ENCODE measurements around the gene GZMM.

Gene GZMM

DNA sequence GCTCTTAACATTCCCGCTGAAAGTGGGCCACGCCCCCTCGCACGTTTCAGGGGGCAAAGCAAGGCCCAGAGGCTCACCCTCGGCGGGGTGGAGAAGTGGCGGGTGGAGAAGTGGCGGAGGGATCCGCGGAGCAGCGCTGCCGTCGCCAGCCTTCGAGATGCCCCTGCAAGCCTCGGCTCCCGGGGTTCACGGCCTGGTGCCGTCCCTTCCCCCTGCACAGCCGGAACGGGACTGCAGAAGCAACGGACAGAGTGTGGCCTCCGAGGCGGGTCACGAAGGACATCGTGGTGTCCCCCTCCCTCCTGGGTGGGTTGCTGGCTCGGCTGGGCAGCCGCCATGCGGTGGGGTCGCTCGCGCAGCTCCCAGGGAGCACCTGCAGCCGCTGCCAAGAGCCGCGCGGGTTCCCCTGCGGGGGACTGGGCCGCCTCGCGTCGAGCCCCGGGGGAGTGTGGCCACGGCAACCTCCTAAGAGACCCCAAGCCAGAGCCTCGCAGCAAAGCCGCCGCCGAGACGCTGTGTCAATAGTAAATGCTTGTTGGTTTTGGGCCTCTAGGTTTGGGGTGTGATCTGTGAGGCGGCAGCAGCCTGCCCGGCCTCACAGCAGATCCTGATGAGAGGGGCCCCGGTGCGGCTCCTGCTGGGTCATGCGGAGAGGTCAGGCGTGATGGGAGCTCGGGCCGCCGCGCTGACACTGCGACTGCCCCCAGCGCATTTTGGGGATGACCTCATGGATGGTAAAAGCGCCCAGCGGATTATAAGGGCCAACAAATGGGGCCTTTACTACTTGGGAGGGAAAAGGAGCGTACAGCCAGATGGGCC is 31.1 kb upstream of the GZMM start:
- DNase-seq (ENCODE audit: low spot score), result no peak

GRCh38 chr19:513368-514165 is 30.3 kb upstream of the GZMM start:
- no peak for DNase-seq (ENCODE audit: low spot score)

GRCh38 chr19:514166-514663 is 29.6 kb upstream of the GZMM start:
- DNase-seq (ENCODE audit: low spot score), result no peak

DNA sequence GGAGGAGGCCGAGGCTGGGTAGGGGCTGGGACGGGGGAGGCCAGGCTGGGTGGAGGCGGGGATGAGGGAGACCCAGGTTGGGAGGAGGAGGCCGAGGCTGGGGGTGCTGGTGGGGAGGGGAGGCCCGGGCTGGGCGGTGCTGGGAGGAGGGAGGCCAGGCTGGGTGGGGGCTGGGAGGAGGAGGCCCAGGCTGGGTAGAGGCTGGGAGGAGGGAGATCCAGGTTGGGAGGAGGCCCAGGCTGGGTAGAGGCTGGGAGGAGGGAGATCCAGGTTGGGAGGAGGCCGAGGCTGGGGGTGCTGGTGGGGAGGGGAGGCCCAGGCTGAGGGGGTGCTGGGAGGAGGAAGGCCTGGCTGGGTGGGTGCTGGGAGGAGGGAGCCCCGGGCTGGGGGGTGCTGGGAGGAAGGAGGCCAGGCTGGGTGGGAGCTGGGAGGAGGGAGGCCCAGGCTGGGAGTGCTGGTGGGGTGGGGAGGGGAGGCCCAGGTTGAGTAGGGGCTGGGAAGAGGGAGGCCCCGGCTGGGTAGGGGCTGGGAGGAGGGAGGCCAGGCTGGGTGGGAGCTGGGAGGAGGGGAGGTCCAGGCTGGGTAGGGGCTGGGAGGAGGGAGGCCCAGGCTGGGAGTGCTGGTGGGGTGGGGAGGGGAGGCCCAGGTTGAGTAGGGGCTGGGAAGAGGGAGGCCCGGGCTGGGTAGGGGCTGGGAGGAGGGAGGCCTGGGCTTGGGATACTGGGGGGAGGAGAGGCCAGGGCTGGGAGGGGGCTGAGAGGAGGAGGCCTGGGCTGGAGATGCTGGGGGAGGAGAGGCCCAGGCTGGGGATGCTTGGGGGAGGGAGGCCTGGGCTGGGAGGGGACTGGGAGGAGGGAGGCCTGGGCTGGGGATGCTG is 25.9 kb upstream of the GZMM start:
- no peak for DNase-seq (ENCODE audit: low spot score)

- DNase-seq (ENCODE audit: low spot score), result no peak
Measured at GRCh38 chr19:518598-519231, 25.1 kb upstream of the GZMM start.

GRCh38 chr19:519449-519865 is 24.4 kb upstream of the GZMM start:
- DNase-seq (ENCODE audit: low spot score), result no peak

DNA sequence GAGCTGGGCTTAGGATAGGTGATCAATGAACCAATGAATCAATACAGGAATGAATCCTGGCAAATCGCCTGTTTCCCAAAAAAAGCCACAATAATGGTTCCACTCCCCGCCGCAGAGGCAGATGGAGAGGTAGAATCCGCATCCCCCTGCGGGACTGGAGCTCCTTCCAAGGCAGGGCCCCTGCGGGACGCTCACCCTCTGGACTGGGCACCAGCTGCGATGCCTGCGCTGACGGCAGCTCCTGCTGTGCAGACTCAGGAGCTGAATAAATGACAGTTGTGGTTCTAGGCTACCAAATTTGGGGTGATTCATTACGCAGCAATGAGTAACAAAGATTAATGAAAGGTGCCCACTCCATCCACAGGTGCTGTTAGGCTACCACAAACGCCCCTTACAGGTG is 21.1 kb upstream of the GZMM start:
- DNase-seq (ENCODE audit: low spot score), result no peak

- DNase-seq (ENCODE audit: low spot score), result no peak
Measured at GRCh38 chr19:524062-524674, 19.7 kb upstream of the GZMM start.

DNA sequence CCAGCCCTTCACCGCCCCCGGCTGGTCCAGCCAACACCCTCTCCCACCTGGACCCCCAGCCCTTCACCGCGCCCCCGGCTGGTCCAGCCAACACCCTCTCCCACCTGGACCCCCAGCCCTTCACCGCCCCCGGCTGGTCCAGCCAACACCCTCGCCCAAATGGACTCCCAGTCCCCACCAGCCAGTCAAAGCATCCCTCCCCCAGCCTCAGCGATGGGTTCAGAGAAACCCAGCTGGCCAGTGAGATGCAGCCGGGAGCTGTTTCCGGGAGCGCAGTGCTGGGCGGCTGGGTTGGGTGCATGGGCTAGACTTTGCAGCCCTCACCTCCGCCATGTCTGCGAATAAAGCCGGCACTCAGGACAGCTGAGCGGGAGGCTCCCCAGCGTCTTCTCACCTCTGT is 18.8 kb upstream of the GZMM start:
- DNase-seq (ENCODE audit: low spot score), result no peak

DNA sequence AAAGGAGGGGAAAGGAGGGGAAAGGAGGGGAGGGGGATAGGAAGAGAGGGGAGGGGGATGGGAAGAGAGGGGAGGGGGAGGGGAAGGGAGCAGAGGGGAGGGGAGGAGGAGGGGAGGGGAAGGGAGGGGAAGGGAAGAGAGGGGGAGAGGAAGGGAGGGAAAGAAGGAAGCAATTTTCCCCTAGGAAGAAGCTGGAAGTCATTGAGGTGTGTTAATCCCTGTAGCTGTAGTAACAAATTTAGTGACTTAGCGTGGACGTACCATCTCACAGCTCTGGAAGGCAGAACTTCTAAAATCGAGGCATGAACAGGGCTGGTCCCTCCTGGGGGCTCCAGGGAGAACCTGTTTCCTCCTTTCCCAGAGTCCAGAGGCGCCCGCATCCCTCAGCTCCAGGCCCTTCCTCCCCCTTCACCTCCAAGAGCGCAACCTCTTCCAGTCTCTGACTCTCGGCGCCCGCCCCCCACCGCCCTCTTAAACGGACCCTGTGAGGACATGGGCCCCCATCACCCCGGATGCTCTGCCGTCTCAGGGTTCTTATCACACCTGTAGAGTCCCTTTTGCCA is 17.9 kb upstream of the GZMM start:
- no peak for DNase-seq (ENCODE audit: low spot score)

GRCh38 chr19:530134-531008 is 13.5 kb upstream of the GZMM start:
- peak; percentile 10 for DNase-seq (ENCODE audit: low spot score)

DNA sequence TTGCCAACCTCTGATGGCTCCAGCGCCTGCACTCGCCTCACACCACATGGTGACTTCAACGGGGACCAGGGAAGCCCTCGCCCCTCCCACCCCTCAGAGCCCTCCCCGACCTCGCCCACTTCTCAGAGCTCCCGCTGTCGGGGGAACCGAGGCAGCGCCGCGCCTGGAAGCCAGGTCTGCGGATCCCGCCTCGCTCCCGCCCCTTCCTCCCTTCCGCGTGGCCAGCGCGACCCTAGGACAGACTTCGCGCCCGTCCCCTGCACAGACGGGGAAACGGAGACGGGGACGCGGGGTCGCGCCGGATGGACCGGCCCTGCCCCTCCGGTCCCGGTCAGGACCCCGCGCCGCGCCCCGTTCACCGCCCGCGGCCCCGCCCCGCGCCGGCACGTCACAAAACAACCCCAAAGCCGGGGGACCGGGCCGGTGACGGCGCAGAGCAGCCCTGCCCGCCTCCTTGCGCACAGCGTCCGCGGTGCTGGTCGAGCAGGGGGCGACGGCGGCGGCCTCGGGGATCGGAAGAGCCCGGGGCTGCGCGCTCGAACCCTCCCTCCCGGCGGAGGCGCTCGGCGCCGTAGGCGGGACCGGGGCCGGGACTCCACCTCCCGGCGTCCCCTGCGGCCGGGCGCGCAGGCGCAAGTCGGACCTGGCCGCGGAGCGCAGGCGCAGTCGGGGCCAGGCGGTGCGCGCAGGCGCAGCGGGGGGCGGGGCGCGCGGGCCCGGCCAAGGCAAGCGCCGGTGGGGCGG is 12.7 kb upstream of the GZMM start:
- peak; percentile 84 for DNase-seq (ENCODE audit: low spot score)

DNA sequence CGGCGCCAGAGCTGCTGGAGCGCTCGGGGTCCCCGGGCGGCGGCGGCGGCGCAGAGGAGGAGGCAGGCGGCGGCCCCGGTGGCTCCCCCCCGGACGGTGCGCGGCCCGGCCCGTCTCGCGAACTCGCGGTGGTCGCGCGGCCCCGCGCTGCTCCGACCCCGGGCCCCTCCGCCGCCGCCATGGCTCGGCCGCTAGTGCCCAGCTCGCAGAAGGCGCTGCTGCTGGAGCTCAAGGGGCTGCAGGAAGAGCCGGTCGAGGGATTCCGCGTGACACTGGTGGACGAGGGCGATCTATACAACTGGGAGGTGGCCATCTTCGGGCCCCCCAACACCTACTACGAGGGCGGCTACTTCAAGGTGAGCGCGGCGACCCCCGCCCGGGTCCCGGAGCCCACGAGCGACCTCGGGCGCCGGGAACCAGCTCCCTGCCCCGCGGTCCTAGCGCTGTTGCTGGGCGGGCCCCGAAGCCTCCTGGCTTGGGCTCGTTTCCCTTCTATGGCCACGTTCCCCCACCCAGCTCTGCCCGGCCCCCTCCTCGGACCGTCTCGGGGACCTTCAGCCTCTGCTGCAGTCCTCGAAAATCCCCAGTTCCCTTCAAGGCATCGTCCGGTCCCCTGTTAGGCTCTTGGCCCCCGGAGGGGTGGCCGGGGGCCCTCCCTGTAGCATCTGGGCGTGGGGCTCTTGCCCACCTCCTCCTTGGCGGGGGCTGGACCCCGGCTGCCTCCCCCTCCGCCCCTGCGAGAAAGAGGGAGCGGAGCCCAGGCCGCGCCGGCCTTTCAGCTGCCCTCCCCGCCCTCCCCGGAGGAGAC is 11.9 kb upstream of the GZMM start, which contains the start of gene CDC34:
Gene CDC34, plus strand, starts transcription at position 8 of the 808 bp plus-strand sequence. Its CDS starts 172 bp downstream, at position 180.
- DNase-seq (ENCODE audit: low spot score), result no peak

- DNase-seq (ENCODE audit: low spot score), result peak; percentile 39
Measured at GRCh38 chr19:532561-533363, 11.1 kb upstream of the GZMM start.

GRCh38 chr19:533364-534058 is 10.3 kb upstream of the GZMM start:
- no peak for DNase-seq (ENCODE audit: low spot score)

GRCh38 chr19:534088-534487 is 9.8 kb upstream of the GZMM start:
- DNase-seq (ENCODE audit: low spot score), result no peak
